NCI-H1694 treated with DMSO at 0.1 percent for 48 hours (cell line): ENCODE measurements around the gene CREBBP.
A peak's percentile ranks its signal among the peaks of the same experiment; 100 is the strongest.
"Not testable (repeated sequence)": the region's sequence is repeated elsewhere in the genome, so short reads cannot be mapped to it uniquely, and the experiment has no call there.

Source experiments
- DNase-seq: peaks from one replicate; lab custom pipeline; 2025; lab: John Stamatoyannopoulos, UW

CREBBP gene

GRCh38 chr16:3735541-3735940, 145.0 kb downstream of the CREBBP start:
- DNase-seq: no peak

DNA sequence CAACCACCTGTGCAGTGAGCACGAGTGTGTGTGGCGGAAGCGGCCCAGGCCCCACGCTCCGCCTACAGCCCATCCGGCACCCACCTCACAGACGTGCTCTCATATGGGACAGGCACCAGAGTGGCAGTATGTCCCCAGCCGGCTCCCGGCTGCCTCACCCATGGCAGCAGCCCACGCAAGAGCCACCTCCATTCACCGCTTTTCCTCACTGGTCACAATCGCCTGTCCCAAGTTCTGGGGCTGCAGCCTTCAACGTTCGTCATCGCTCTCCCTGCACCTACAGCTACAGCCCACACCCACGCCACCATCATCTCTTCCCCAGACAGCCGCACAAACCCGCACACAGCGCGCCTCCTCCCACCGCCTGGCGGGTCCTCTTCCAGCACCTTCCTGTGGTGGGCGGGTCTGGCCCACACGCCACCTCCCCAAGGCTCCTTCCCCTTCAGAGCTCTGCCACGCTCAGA, 145.7 kb downstream of the CREBBP start:
- no peak for DNase-seq

DNA sequence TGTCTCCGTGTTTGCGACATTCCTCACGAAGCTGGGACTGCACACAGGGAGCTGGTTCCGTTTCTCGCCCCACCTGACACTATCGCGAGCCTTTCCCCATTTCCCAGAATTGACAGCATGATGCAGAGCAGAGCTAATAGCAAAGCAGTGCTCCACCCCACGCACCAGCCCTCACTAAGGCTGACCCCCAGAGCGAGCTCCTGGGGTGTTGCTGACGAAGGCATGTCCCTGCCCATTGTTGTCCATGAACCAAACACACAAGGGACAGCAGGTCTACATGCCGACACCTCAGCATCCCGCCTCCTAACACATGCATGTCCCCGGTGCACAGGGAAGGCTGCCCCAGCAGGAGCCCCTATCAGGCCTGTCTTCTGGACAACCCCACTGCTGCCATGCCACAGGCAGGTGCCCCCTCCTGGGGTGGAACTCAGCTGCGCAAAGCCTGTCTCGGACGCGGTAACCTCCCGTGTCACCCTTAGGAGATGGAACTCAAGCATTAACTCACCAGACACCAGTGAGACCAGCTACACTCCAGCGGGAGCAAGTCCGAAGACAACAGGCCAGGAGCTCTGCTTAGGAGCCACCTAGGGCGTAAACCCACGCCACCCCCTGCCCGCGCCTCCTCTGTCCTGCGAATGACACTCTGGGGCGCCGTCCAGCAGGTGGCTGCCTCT, 146.3 kb downstream of the CREBBP start:
- no peak for DNase-seq

GRCh38 chr16:3732171-3732570, 148.3 kb downstream of the CREBBP start:
- DNase-seq: no peak

- DNase-seq: no peak
Observed at GRCh38 chr16:3731126-3731935, 149.2 kb downstream of the CREBBP start.

DNA sequence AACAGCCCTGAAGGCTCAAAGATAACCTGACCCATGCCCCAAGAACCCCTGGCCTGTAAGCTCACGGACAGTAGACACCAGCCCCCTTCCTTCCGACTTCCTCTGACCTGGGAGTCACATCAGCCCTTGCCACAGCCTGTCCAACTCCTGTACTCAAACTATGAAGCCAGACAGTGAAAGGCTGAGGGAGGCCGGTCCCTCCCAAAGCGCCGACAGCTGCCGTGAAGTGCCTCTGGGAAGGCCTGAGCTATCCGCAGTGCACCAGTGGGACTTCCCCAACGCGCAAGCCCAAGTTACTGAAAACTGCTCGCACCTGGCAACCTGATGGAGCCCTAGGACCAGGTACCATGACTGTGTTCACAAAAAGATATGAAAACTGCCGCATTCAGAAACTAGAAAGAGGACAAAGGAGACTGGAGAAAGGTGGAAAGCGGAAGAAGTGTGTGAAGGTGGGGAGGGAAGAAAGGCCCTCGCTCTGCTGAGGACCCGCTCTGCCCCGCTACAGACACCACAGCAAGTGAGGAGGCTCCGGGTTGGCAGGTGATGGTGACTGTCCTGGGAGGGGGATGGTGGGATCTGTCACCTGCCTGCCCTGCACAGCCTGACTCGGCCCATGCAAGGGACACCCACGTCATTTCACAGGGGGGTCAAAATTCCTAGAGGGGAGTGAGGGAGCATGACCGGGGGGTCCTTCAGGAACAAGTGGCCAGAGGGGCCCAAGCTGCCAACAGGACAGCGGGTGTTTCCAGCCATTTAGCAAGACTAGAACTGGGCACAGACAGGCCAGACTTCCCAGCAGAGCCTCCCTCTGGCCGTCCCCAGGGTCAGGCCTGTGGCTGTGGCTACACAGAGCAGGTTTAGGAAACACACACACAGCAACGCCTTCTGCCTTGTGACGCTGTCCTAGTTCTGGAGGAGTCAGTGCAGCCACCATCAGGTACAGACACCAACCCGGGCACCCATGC, 150.1 kb downstream of the CREBBP start:
- no peak for DNase-seq

GRCh38 chr16:3729161-3730112, 151.1 kb downstream of the CREBBP start:
- DNase-seq: no peak

GRCh38 chr16:3728424-3729160, 151.9 kb downstream of the CREBBP start:
- DNase-seq: no peak

DNA sequence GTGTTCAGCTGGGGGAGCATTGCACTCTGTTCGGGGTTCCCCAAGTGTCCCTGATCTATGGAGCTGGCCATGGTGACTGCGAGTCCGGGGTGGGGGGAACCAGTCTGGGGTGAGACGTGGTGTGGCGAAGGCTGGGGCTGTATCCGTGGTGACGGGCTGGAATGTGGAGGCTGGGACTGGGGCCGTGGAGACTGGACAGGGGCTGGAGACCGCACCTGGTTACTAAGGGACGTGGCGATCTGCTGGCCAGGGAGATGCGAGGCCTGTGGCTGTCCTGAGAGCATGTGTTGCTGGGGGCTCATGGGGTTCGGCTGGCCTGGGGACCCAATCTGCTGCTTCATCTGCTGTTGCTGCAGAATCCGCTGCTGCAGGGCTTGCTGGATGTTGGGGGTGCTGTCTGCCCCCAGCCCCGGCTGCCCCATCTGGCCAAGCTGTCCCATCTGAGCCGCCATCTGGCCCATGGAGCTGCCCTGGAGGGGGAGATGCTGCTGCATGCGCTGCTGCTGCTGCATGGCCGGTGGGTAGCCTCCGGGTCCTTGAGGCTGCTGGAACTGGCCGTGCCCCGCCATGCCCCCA, 152.6 kb downstream of the CREBBP start:
- DNase-seq: no peak

DNA sequence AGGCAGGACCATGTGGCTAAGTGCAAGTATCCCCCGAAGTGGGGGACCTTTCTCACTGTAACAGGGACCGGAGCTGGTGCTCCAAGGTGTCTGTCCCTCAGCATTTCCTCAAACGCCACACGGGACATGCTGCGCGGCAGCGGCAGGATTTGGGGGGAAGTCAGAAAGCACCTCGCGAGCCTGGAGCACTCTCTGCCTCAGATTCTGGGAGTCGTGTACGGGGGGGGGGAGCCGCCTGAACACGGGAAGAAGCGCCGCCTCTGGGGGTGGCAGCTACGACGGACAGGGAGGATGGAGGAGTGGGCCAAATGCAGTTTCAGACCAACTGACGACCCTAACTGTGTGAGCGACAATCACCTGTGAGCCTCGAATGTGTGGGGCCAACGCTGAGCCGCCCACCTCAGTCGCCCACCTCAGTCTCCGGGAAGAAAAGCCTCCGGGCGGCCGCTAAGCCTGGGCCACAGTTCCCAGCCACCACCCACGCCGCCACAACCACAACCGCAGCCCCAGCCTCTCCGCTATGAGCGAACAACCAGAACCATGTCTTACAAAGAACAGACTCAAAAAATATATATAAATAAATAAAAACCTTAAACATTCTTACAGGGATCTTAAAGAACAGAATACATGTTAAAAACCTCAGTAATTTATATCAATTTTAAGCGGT, 154.4 kb downstream of the CREBBP start:
- DNase-seq: no peak

DNA sequence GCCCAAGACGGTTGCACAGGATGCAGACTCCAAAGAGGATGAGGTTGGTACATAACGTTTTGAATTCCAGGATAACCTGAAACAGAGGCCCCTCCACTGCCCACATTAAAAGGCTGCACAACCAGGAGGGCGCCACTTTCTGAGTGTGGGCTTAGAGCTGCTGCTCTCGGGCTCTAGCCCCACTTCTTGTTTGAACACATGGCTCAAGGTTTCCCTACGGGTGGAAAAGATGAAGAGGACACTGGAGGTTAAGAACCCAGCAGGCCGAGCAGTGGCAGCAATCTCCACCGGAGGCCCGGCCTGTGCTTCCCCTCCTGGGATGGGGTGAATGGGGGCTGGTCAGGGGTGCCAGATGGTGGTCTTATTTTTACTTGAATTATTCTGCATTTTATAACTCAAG, 155.2 kb downstream of the CREBBP start:
- no peak for DNase-seq

DNA sequence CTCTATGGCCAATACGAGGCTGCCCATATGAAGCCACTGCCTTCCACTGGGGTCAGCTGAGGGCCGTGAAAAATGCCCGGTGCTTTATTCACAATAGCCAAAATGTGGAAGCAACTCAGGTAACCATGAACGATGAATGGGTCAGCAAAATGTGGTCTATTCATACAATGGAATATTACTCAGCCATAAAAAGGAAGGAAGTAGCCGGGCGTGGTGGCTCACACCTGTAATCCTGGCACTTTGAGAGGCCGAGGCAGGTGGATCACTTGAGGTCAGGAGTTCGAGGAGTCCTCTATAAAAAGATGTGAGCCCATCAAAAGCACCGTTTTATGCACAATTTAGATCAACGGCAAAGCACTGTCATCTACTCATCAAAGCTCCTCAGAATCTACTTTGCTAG, 158.0 kb downstream of the CREBBP start:
- no peak for DNase-seq

DNA sequence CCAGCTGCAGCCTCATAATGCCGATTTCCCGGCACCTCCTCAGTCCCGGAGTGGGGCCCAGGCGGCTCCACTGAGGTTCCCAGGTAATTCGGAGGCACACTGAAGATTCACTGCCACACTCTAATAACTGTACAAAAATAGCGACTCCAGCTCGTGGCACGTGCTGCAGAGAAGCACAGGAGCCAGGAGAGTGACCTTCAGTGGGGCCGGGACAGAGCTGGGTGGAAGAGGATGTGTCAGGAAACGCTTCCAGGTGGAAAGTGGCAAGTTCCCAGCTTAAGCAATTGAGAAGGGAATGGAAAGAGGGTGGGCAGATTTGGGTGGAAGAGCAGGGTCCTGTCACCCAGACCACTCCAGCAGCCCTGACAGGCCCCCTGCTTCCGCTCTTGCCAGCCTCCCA, 160.1 kb downstream of the CREBBP start:
- no peak for DNase-seq

- DNase-seq: no peak
Observed at GRCh38 chr16:3718628-3719027, 161.9 kb downstream of the CREBBP start.

- DNase-seq: no peak
Observed at GRCh38 chr16:3718019-3718391, 162.5 kb downstream of the CREBBP start.

- DNase-seq: peak; percentile 20
Observed at GRCh38 chr16:3717235-3718018, 163.1 kb downstream of the CREBBP start, which contains the start of gene TRAP1. Gene TRAP1 (minus strand): TSS chr16:3717524. CDS start chr16:3717508, 16 bp downstream.

GRCh38 chr16:3716831-3717234, 163.7 kb downstream of the CREBBP start:
- no peak for DNase-seq

- no peak for DNase-seq
Observed at GRCh38 chr16:3715430-3715829, 165.1 kb downstream of the CREBBP start.

DNA sequence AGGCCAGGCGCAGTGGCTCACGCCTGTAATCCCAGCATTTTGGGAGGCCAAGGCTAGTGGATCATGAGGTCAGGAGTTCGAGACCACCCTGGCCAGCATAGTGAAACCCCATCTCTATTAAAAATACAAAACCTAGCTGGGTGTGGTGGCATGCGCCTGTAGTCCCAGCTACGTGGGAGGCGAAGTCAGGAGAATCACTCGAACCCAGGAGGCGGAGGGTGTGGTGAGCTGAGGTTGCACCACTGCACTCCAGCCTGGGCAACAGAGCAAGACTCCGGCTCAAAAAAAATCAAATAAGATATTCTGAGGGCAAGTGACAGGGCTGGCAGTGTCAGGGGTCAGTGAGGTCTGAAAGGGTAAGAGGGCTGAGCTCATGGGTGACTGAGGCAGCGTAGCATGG, 166.1 kb downstream of the CREBBP start:
- not testable (repeated sequence) for DNase-seq
